Heart right ventricle (tissue), 16 donors: Measurements from ENCODE around the gene MGAT5B. TPM values are rescaled to one million over a fixed set of nuclear protein-coding genes. Genes with fewer than 3 reads are reported as not detected.

ENCODE experiments used
- ATAC-seq, 8 donors: fragments of 200-7000 bp; cut with Tn5 transposase; one replicate each; pipeline ENCODE4 v1.9.1; 2020; ENCODE audit warnings: mild to moderate bottlenecking in 8 of 8, moderate library complexity in 8 of 8, moderate number of reproducible peaks in 1 of 8
- DNase-seq, 2 donors: peaks; one replicate each; pipeline ENCODE4 v3.0.0-alpha.2; 2020
- H3K27ac ChIP-seq, 10 donors: fragments of 200-600 bp; sonication (generic) in 2 of 10; one replicate each; pipeline versions ENCODE4 v1.5.0 to v1.8.0; 2020 to 2022; ENCODE audit warnings: mild to moderate bottlenecking in 3 of 10
- H3K27me3 ChIP-seq, 7 donors: fragments of 200-600 bp; one replicate each; pipeline ENCODE4 v1.8.0; 2021 to 2022; ENCODE audit warnings: mild to moderate bottlenecking in 2 of 7
- H3K36me3 ChIP-seq, 9 donors: fragments of 200-600 bp; sonication (generic) in 1 of 9; one replicate each; pipeline versions ENCODE4 v1.5.0 to v1.8.0; 2020 to 2022; ENCODE audit warnings: mild to moderate bottlenecking in 2 of 9
- H3K4me1 ChIP-seq, 9 donors: fragments of 200-600 bp; sonication (generic) in 1 of 9; one replicate each; pipeline versions ENCODE4 v1.5.0 to v1.8.0; 2020 to 2022; ENCODE audit warnings: mild to moderate bottlenecking in 4 of 9
- H3K4me3 ChIP-seq, 10 donors: fragments of 200-600 bp; sonication (generic) in 2 of 10; one replicate each; pipeline versions ENCODE4 v1.5.0 to v1.8.0; 2020 to 2022; ENCODE audit warnings: mild to moderate bottlenecking in 7 of 10, moderate library complexity in 2 of 10
- H3K9me3 ChIP-seq, 11 donors: fragments of 200-600 bp in 10 of 11; sonication (generic) in 2 of 11; one replicate each; pipeline versions ENCODE4 v1.5.0 to v1.8.0; 2013 to 2022; ENCODE audit warnings: mild to moderate bottlenecking in 2 of 11, control low read depth in 1 of 11, moderate library complexity in 1 of 11
- WGBS, 2 donors: extraction: QIAGEN DNeasy Blood & Tissue Kit; methylation state at CpG; one replicate each; pipeline ENCODE4 v1.1.7; 2013; ENCODE audit warnings: inconsistent platforms in 1 of 2; 5-methylcytosine and 5-hydroxymethylcytosine counted together
- intact Hi-C, 10 donors: fragments of 100-400 bp; cut with DNase I; formaldehyde crosslinking; loops; one replicate each; pipeline versions ENCODE4 v1.11.1 to v1.14.2; 2022
- polyA plus RNA-seq, 2 donors: library from polyadenylated mRNA; stranded (reverse); fragments of 200-250 nt; gene quantifications; one replicate each; pipeline ENCODE4 v1.2.3, GENCODE V29; 2013
- total RNA-seq, 10 donors: library from RNA; stranded (reverse); fragmentation: NEBNext Ultra II Directional in 3 of 10; extraction: Animal tissue kit (Norgen Biotek cat#: 25700) in 3 of 10; gene quantifications; one replicate each; pipeline versions ENCODE4 v1.2.1 to v1.2.4, GENCODE V29; 2021 to 2023
- TF ChIP-seq, protein P1 (sequence below), 9 donors: fragments of 200-600 bp; sonication (generic) in 2 of 9; IDR thresholded peaks; one replicate each; pipeline versions ENCODE4 v1.5.0 to v1.8.0; 2021 to 2022; ENCODE audit warnings: antibody characterized with exemption in 9 of 9, mild to moderate bottlenecking in 5 of 9, moderate library complexity in 1 of 9
- donor health status: Arrhythmogenic right ventricular cardiomyopathy.
- donor health status: ischemic (EF 13 %, LVEDD 7.1; RV severe dilation, severe dysfunction).
- donor health status: healthy with polysubstance abuse.
- donor health status: DM: no; HTN: yes; CAD: no.
- donor health status: DM: no; HTN: no; CAD: no.
- donor health status: ischemic (EF 25% LVEDD 6.9; RV normal size, moderate dysfunction).
- donor health status: ischemic (EF 25% LVEDD 5.7; RV mildly dilated, moderate dysfunction).
- donor health status: healthy.
- donor health status: DM: yes; HTN: yes; CAD: no.
- donor health status: Ischemic cardiomyopathy.
- donor health status: ischemic (EF 35%, LVEDD 5.7; RV mildly dilated, moderate dysfunction).
- donor health status: nonischemic (EF 11% LVEDD 7.7; RV severe dilation, severe dysfunction).
- donor health status: DM: yes; HTN: yes; CAD: no.
- donor health status: PGD.
- donor health status: ischemic (EF 29% LVEDD 5.4; RV normal size, mild dysfunction).
- donor health status: nonischemic (EF 23%, LVEDD 6.1; RV moderate dilation, normal function).

Gene MGAT5B
- total and polyA plus RNA-seq, 12 donors: 0.09 to 0.29 (median 0.13) TPM; not detected in 8

DNA sequence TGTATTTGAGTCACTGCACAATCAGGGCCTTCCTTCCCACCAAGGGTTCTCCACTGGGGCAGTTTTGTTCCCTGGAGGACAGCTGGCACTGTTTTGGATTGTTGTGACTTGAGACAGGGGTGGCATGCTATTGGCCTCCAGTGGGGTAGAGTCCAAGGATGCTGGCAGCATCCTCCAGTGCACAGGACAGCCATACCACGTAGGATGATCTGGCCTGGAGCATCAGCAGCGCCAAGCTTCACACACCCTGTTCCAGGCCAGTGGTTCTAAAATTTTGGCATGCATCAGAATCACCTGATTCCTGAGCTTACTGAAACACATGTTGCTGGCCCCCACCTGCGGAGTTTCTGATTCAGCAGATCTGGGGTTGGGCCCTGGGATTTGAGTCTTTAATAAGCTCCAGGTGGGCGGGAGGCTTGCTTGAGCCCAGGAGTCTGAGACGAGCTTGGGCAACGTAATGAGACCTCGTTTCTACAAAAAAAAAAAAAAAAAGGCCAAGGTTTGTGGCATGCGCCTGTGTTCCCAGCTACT lies 83.2 kb downstream of the MGAT5B start:
- H3K4me3 ChIP-seq: no peak overlapping the region
- no peaks in the 10 kb centered on the region for H3K9me3 ChIP-seq
- H3K36me3 ChIP-seq: no peaks in the 10 kb centered on the region
- intact Hi-C loops: no loop called here
- TF ChIP-seq, protein P1, sequence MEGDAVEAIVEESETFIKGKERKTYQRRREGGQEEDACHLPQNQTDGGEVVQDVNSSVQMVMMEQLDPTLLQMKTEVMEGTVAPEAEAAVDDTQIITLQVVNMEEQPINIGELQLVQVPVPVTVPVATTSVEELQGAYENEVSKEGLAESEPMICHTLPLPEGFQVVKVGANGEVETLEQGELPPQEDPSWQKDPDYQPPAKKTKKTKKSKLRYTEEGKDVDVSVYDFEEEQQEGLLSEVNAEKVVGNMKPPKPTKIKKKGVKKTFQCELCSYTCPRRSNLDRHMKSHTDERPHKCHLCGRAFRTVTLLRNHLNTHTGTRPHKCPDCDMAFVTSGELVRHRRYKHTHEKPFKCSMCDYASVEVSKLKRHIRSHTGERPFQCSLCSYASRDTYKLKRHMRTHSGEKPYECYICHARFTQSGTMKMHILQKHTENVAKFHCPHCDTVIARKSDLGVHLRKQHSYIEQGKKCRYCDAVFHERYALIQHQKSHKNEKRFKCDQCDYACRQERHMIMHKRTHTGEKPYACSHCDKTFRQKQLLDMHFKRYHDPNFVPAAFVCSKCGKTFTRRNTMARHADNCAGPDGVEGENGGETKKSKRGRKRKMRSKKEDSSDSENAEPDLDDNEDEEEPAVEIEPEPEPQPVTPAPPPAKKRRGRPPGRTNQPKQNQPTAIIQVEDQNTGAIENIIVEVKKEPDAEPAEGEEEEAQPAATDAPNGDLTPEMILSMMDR (IDR thresholded peaks at IDR 0.05): no peak
- DNase-seq (no peak), ATAC-seq (no peak)
- no peaks in the 10 kb centered on the region for H3K4me1 ChIP-seq
- no peak overlapping the region for H3K27ac ChIP-seq
- 88 to 92% methylated on average over 8 of the region's 8 CpGs for WGBS, 2 donors
- peaks cover 0 to 15% (median 3%) of the 10 kb centered on the region in 7 donors for H3K27me3 ChIP-seq

DNA sequence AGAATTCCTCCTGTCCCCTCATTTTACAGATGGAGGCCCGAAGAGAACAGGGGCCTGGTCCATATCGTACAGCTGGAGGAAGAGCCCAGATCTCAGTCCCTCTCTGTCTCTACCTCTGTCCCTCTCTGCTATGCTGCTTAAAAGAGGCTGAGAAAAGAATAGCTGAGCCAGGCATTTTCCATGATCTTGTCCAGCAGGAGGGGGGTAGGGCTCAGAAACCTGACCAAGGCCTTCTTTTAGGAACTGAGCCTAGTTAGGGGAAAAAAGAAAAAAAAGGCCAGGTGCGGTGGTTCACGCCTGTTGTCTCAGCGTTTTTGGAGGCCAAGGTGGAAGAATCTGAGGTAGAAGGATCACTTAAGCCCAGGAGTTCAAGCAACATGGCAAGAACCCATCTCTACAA lies 84.2 kb downstream of the MGAT5B start:
- 91 to 93% methylated on average over 5 of the region's 5 CpGs for WGBS, 2 donors
- intact Hi-C loops: no loop called here
- Histone ChIP-seq H3K36me3 (no peaks in the 10 kb centered on the region), H3K4me1 (peaks cover 0 to under 1% (median 0%) of the 10 kb centered on the region in 9 donors), H3K9me3 (no peaks in the 10 kb centered on the region), H3K27ac (no peak overlapping the region), H3K4me3 (no peak overlapping the region), H3K27me3 (peaks cover 0 to 25% (median 11%) of the 10 kb centered on the region in 7 donors)
- ATAC-seq: no peak
- TF ChIP-seq, protein P1 (IDR thresholded peaks at IDR 0.05): no peak
- no peak for DNase-seq

DNA sequence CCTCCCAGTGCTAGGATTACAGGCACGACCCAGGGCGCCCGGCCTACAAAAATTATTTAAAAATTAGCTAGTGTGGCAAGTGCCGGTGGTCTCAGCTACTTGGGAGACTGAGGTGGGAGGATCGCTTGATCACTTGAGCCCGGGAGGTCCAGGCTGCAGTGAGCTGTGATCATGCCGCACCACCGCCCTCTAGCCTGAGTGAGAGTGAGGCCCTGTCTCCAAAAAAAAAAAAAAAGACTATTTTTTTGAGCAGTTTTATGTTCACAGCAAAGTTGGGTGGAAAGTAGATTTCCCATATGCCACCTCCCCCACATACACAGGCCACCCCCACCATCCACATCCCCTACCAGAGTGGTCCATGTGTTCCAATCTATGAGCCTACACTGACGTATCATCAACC lies 84.9 kb downstream of the MGAT5B start:
- TF ChIP-seq, protein P1 (IDR thresholded peaks at IDR 0.05): no peak
- intact Hi-C loops: no loop called here
- no peak for ATAC-seq
- peaks cover 0 to 30% (median 15%) of the 10 kb centered on the region in 7 donors for H3K27me3 ChIP-seq
- no peak for DNase-seq
- no peak overlapping the region for H3K27ac ChIP-seq
- H3K9me3 ChIP-seq: no peaks in the 10 kb centered on the region
- H3K4me1 ChIP-seq: peaks cover 0 to 7% (median 0%) of the 10 kb centered on the region in 9 donors
- 94 to 95% methylated on average over 9 of the region's 9 CpGs for WGBS, 2 donors
- H3K4me3 ChIP-seq: no peak overlapping the region
- H3K36me3 ChIP-seq: no peaks in the 10 kb centered on the region

DNA sequence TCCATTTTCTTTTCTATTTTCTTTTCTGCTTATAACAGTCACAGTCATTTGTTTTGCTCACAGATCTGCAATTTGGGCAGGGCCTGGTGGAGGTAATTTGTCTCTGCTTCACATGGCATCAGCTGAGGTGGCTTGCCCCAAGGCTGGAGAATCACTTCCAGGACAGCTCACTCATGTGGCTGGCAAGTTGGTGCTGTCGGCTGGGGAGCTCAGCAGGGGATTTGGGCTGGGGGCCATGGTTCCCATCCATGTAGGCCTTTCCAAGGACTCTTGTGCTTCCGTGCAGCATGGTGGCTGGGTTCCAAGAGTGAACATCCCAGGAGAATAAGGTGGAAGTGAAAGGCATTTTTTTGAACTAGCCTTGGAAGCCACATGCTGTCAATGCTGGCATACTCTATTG lies 85.7 kb downstream of the MGAT5B start:
- WGBS, 2 donors: 43 to 48% methylated on average over 2 of the region's 2 CpGs
- Histone ChIP-seq H3K36me3 (no peaks in the 10 kb centered on the region), H3K4me1 (peaks cover 0 to 11% (median 0%) of the 10 kb centered on the region in 9 donors), H3K9me3 (no peaks in the 10 kb centered on the region), H3K27me3 (peaks cover 0 to 38% (median 21%) of the 10 kb centered on the region in 7 donors), H3K27ac (no peak overlapping the region), H3K4me3 (no peak overlapping the region)
- DNase-seq: no peak
- ATAC-seq: no peak
- intact Hi-C loops: no loop called here
- TF ChIP-seq, protein P1 (IDR thresholded peaks at IDR 0.05): no peak
